ENCODE results near the gene CSNK1G2.

The CSNK1G2 gene

GRCh38 chr19:1944916-1945561, 4.1 kb downstream of the CSNK1G2 start:
- DNase-seq: no peak

- no peak for DNase-seq
Measured at GRCh38 chr19:1945899-1946298, 4.9 kb downstream of the CSNK1G2 start.

GRCh38 chr19:1947651-1948209, 6.8 kb downstream of the CSNK1G2 start:
- no peak for DNase-seq

GRCh38 chr19:1949304-1950101, 8.5 kb downstream of the CSNK1G2 start:
- no peak for DNase-seq

- DNase-seq: no peak
Measured at GRCh38 chr19:1950640-1951039, 9.7 kb downstream of the CSNK1G2 start.

GRCh38 chr19:1952635-1953034, 11.7 kb downstream of the CSNK1G2 start:
- no peak for DNase-seq

- no peak for DNase-seq
Measured at GRCh38 chr19:1953037-1953436, 12.1 kb downstream of the CSNK1G2 start.

- no peak for DNase-seq
Measured at GRCh38 chr19:1953441-1954094, 12.6 kb downstream of the CSNK1G2 start.

- no peak for DNase-seq
Measured at GRCh38 chr19:1954532-1954933, 13.6 kb downstream of the CSNK1G2 start.

- no peak for DNase-seq
Measured at GRCh38 chr19:1955171-1956121, 14.5 kb downstream of the CSNK1G2 start.

GRCh38 chr19:1956122-1956494, 15.1 kb downstream of the CSNK1G2 start:
- DNase-seq: no peak

- DNase-seq: no peak
Measured at GRCh38 chr19:1956868-1957492, 16.0 kb downstream of the CSNK1G2 start.

GRCh38 chr19:1957562-1958248, 16.7 kb downstream of the CSNK1G2 start:
- DNase-seq: no peak

- no peak for DNase-seq
Measured at GRCh38 chr19:1959928-1960589, 19.1 kb downstream of the CSNK1G2 start.

- DNase-seq: no peak
Measured at GRCh38 chr19:1961000-1961883, 20.3 kb downstream of the CSNK1G2 start.

GRCh38 chr19:1962674-1963073, 21.7 kb downstream of the CSNK1G2 start:
- no peak for DNase-seq

- DNase-seq: peak; percentile 40
Measured at GRCh38 chr19:1967087-1967608, 26.2 kb downstream of the CSNK1G2 start.

GRCh38 chr19:1968279-1969175, 27.6 kb downstream of the CSNK1G2 start:
- DNase-seq: no peak

All from activated gamma-delta T cell (primary cell).